Measurements from ENCODE around the gene ALPG. TPM values are rescaled to one million over a fixed set of nuclear protein-coding genes. Genes with fewer than 3 reads are reported as not detected.

The ALPG gene
- total RNA-seq, 1 experiment from 2014 or later, result 1.2 TPM

- no peak for TF ChIP-seq ZNF532 (CRISPR knock-in tag; IDR thresholded peaks at IDR 0.05; ENCODE audit: borderline replicate concordance)
- TF ChIP-seq AR (CRISPR knock-in tag; IDR thresholded peaks at IDR 0.05), result no peak
- no peak for TF ChIP-seq TP53 (CRISPR knock-in tag; IDR thresholded peaks at IDR 0.05)
- TF ChIP-seq FOXJ3 (CRISPR knock-in tag; IDR thresholded peaks at IDR 0.05; ENCODE audit: borderline replicate concordance), result no peak
- TF ChIP-seq, protein P1, sequence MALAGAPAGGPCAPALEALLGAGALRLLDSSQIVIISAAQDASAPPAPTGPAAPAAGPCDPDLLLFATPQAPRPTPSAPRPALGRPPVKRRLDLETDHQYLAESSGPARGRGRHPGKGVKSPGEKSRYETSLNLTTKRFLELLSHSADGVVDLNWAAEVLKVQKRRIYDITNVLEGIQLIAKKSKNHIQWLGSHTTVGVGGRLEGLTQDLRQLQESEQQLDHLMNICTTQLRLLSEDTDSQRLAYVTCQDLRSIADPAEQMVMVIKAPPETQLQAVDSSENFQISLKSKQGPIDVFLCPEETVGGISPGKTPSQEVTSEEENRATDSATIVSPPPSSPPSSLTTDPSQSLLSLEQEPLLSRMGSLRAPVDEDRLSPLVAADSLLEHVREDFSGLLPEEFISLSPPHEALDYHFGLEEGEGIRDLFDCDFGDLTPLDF (CRISPR knock-in tag; IDR thresholded peaks at IDR 0.05), result no peak
- no peak for TF ChIP-seq ZMAT4 (CRISPR knock-in tag; IDR thresholded peaks at IDR 0.05)
- TF ChIP-seq, protein P2, sequence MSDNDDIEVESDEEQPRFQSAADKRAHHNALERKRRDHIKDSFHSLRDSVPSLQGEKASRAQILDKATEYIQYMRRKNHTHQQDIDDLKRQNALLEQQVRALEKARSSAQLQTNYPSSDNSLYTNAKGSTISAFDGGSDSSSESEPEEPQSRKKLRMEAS (CRISPR knock-in tag; IDR thresholded peaks at IDR 0.05), result no peak
- no peak for TF ChIP-seq ZNF232 (CRISPR knock-in tag; IDR thresholded peaks at IDR 0.05)
- TF ChIP-seq IRF2 (CRISPR knock-in tag; IDR thresholded peaks at IDR 0.05; ENCODE audit: borderline replicate concordance, low read depth), result no peak
- TF ChIP-seq MYBL2 (CRISPR knock-in tag; IDR thresholded peaks at IDR 0.05), result no peak
These were observed 11.1 kb upstream of the ALPG start (continued) for GRCh38 chr2:232395586-232395985.

DNA sequence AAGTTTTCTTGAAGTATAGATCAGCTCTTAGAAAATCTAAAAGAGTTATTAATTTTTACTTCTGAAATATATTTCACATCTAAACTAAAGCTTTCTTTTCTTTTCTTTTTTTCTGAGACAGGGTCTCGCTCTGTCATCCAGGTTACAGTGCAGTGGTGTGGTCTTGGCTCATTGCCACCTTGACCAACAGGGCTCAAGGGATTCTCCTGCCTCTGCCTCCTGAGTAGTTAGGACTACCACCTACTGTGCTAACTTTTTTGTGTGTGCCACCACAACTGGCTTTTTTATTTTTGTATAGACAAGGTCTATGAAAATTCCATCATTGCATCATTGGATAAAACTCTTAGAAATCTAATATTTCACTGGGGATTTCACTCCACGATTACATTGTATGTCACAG, 10.0 kb upstream of the ALPG start:
- CTCF ChIA-PET, result interaction anchor here (0.6 to 1.8 kb wide), 3 partner anchors 29 to 38 kb away, joined by 3 to 6 read pairs (median 3); no protein-coding TSS in a partner anchor
- Mint-ChIP-seq H3K4me1 (peaks cover 9% of the 10 kb centered on the region; the same call in 1 of the 2 replicates), H3K36me3 (no peaks in the 10 kb centered on the region), H3K4me3 (no peak overlapping the region), H3K9me3 (no peaks in the 10 kb centered on the region), H3K27ac (no peak overlapping the region), H3K27me3 (ENCODE audit: low read depth) (peaks cover 4% of the 10 kb centered on the region; the same call in 1 of the 2 replicates)
- POLR2A ChIA-PET, result interaction anchor here (0.7 kb wide), 1 partner anchor 1530 kb away, joined by 3 read pairs; no protein-coding TSS in a partner anchor
- ATAC-seq (no peak), DNase-seq (ENCODE audit: low spot score) (no peak)
- TF ChIP-seq E2F4 (CRISPR knock-in tag; IDR thresholded peaks at IDR 0.05; ENCODE audit: borderline replicate concordance, low read depth) (no peak), ZNF232 (CRISPR knock-in tag; IDR thresholded peaks at IDR 0.05) (no peak), ZNF263 (CRISPR knock-in tag; IDR thresholded peaks at IDR 0.05; ENCODE audit: low read depth) (no peak), JUN (CRISPR knock-in tag; IDR thresholded peaks at IDR 0.05) (no peak), USF1 (CRISPR knock-in tag; IDR thresholded peaks at IDR 0.05) (no peak), TCF7 (CRISPR knock-in tag; IDR thresholded peaks at IDR 0.05; ENCODE audit: low read depth) (no peak), CDX4 (CRISPR knock-in tag; IDR thresholded peaks at IDR 0.05; ENCODE audit: borderline replicate concordance) (no peak), ZMAT4 (CRISPR knock-in tag; IDR thresholded peaks at IDR 0.05) (no peak), RORB (CRISPR knock-in tag; IDR thresholded peaks at IDR 0.05) (no peak), EMX1 (CRISPR knock-in tag; IDR thresholded peaks at IDR 0.05) (no peak)
- TF ChIP-seq, protein P3, sequence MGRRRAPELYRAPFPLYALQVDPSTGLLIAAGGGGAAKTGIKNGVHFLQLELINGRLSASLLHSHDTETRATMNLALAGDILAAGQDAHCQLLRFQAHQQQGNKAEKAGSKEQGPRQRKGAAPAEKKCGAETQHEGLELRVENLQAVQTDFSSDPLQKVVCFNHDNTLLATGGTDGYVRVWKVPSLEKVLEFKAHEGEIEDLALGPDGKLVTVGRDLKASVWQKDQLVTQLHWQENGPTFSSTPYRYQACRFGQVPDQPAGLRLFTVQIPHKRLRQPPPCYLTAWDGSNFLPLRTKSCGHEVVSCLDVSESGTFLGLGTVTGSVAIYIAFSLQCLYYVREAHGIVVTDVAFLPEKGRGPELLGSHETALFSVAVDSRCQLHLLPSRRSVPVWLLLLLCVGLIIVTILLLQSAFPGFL (CRISPR knock-in tag; IDR thresholded peaks at IDR 0.05; ENCODE audit: borderline replicate concordance), result no peak
- TF ChIP-seq, protein P4, sequence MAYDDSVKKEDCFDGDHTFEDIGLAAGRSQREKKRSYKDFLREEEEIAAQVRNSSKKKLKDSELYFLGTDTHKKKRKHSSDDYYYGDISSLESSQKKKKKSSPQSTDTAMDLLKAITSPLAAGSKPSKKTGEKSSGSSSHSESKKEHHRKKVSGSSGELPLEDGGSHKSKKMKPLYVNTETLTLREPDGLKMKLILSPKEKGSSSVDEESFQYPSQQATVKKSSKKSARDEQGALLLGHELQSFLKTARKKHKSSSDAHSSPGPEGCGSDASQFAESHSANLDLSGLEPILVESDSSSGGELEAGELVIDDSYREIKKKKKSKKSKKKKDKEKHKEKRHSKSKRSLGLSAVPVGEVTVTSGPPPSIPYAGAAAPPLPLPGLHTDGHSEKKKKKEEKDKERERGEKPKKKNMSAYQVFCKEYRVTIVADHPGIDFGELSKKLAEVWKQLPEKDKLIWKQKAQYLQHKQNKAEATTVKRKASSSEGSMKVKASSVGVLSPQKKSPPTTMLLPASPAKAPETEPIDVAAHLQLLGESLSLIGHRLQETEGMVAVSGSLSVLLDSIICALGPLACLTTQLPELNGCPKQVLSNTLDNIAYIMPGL (CRISPR knock-in tag; IDR thresholded peaks at IDR 0.05), result no peak

Data from WTC11 (cell line).